HL-60 (cell line): ENCODE results near the gene GNAQ.

ENCODE experiments used
- CTCF ChIP-seq: IDR thresholded peaks from one replicate; pipeline ENCODE4 v1.5.1; 2011; ENCODE audit warnings: low read length, control low read depth, inconsistent platforms; ENCODE audit not compliant: insufficient read depth
- POLR2AphosphoS5 ChIP-seq: IDR thresholded peaks from 2 replicates; pipeline ENCODE4 v1.6.1; 2012; ENCODE audit warnings: low read depth
- REST ChIP-seq: IDR thresholded peaks from 2 replicates; pipeline ENCODE4 v1.6.1; 2012; ENCODE audit warnings: low read depth; ENCODE audit not compliant: insufficient replicate concordance
- SPI1 ChIP-seq: IDR thresholded peaks from 2 replicates; pipeline ENCODE4 v1.6.1; 2012; ENCODE audit warnings: low read depth, mild to moderate bottlenecking, borderline replicate concordance

- no peak for TF ChIP-seq CTCF
- TF ChIP-seq POLR2AphosphoS5: no peak
- TF ChIP-seq REST: no peak
- no peak for TF ChIP-seq SPI1
Measured at GRCh38 chr9:77912895-77913693, 118.5 kb downstream of the GNAQ start.
